Stimulated activated CD8-positive, alpha-beta memory T cell treated with anti-CD3 and anti-CD28 coated beads, Interleukin-12 subunit alpha, Interleukin-12 subunit beta, amount 100 ng/mL, for 24 hours (primary cell): ENCODE measurements around the gene SLC35E3.
"Not testable (repeated sequence)": the region's sequence is repeated elsewhere in the genome, so short reads cannot be mapped to it uniquely, and the experiment has no call there.

Experiments used
- DNase-seq: peaks from one replicate; pipeline ENCODE4 v3.0.0-alpha.2; 2020; ENCODE audit errors: extremely low read depth

SLC35E3 gene

DNA sequence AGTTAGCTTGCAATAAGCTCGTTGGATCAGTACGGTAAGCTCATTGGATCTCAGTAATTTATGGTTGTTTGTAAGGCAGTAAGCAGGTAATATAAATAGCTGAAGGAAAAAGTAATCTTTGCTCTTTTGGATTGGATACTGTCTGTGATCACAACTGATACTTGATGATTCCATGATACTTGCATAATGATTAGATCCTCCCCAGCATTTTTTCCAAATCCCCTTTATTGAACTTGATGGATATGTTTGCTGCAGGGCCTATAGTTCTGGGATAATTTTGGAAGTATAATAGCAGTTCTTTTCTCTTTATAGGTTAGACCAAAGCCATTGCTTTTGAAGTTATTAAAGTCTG lies 67.2 kb downstream of the SLC35E3 start:
- DNase-seq, result no peak

DNA sequence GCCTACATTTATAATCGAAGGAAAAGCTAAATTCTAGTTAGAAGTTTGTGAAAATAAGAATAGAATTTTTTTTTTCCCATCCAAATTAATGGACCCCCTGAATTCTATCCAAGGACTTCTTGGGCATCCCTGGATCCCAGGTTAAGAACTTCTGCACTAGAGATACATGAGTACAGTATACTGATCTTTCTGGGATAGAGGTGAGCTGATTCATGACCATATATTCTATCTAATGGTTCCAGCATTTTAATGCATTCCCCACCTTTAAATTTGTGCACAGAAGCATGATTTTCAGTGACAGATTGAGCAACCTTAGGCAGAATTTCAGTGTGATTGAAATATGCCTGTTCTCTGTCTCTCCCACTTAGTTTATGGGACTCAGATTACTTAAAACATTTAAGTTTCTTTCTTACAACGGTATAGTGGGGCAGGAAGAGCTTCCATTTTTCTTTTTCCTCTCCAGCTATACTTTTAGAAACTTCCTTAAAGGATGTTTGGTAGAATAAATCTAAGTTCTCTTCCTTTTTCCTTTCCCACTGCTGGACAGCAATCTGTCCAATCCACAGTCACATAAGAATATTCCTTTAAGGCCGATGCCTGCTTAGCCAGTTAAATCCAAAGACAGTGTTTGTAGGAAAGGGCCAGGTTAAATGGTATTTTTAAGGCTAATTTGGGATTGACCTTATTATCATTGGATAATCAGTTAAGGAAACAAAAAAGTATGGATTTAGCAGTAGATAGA lies 68.7 kb downstream of the SLC35E3 start:
- DNase-seq, result no peak

DNA sequence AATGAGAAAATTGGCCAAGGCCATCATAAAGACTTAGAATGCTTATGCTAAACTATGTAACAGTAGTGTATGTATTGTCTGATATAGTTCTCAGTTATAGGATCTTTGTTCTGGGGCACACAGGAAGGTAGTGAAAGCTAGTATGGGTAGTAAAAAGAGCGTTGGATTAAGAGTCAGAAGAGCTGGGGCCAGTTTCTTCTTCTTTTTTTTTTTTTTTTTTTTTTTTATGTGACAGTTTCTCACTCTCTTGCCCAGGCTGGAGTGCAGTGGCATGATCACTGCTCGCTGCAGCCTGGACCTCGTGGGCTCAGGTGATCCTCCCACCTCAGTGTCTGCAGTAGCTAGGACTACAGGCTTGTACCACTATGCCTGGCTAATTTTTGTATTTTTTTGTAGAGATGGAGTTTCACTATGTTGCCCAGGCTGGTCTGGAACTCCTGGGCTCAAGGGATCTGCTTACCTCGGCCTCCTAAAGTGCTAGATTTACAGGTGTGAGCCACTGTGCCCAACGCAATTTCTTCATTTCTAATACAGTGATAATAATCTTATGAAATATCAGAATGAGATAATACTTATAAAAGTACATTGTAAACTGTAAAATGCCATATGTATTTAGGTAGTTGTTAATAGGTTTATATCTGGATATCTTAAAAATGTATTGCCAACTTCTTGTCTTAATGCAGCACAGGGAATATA lies 69.4 kb downstream of the SLC35E3 start:
- no peak for DNase-seq

DNA sequence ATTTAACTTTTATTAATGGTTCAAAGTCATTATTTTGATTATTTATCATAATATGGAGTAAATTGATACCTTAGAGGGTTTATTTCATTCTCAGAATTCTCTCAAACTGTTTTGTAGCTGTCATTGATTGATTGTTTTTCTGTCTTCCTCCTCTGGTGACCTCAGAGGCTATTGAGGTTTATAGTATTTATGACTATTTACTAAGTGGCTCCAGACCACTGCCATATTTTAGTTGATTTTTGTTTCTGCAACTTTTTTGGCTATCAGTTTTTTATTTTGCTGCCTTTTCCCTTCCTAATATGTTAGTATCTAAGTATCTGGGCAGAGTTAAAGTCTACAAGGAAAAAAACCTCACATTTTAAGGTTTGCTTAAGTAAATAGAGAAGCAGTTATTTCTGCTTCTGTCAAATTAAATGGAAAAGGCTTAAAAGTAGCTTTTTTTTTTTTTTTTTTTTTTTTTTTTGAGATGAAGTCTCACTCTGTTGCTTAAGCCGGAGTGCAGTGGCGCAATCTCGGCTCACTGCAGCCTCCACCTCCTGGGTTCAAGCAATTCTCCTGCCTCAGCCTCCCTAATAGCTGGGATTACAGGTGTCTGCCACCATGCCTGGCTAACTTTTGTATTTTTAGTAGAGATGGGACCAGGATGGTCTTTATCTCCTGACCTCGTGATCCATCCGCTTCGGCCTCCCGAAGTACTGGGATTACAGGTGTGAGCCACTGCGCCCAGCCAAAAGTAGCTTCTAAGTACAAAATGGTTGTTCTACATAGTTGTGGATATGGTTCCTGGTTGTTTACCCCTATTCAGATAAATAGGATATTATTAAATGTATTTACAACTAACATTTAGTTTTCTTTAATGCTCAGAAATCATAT lies 70.2 kb downstream of the SLC35E3 start:
- DNase-seq, result no peak

DNA sequence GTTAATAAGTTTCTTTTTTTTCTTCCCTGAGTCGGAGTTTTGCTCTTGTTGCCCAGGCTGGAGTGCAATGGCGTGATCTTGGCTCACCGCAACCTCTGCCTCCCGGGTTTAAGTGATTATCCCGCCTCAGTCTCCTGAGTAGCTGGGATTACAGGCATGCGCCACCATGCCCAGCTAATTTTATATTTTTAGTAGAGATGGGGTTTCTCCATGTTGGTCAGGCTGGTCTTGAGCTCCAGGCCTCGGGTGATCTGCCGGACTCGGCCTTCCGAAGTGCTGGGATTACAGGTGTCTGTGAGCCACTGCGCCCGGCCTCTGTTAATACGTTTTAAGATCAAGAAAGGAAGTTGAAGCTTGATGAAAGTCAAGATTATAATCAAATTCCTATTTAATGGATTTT lies 73.5 kb downstream of the SLC35E3 start:
- not testable (repeated sequence) for DNase-seq

DNA sequence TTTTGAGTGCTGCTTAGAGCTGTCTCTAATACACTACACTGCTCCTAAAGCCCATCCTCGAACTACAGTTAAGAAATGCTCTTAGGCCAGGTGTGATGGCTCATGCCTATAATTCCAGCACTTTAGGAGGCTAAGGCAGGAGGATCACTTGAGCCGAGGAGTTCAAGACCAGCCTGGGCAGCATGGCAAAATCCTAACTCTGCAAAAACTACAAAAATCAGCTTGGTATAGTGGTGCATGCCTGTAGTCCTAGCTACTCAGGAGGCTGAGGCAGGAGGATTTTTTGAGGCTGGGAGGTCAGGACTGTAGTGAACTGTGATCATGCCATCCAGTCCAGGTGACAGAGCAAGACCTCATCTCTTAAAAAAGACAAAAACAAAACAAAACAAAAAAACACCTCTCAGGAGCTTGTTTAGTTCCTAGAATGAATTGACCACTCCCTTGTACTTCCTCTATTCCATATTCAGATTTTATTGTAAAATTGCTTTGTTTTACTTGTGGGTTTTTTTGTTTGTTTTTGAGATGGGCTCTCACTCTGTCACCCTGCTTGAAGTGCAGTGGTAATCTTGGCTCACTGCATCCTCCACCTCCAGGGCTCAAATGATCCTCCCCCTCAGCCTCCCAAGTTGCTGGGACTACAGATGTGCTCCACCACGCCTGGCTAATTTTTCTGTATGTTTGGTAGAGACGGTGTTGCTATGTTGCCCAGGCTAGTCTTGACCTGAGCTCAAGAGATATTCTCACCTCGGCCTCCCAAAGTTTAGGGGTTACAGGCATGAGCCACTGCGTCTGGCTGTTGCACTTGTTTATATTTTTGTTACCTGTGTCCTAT lies 75.6 kb downstream of the SLC35E3 start:
- no peak for DNase-seq

DNA sequence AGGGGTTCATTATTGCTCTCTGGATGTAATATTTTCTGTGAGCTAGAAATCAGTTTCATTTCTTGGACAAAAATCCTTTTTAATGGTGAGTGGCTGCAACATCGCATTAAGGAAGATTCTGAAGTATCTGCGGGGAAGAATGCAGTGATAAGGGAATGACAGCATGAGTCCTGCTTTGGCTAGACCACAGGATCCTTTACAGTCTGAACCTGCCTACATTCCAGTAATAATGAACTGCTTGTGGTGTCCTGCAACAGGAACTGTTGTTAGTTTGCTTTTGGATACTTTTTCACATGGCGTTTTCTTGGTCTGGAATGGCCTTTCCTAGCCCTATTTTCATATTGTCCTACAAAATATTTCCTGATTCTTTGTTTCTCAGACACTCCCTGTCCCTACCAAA lies 77.7 kb downstream of the SLC35E3 start:
- no peak for DNase-seq

DNA sequence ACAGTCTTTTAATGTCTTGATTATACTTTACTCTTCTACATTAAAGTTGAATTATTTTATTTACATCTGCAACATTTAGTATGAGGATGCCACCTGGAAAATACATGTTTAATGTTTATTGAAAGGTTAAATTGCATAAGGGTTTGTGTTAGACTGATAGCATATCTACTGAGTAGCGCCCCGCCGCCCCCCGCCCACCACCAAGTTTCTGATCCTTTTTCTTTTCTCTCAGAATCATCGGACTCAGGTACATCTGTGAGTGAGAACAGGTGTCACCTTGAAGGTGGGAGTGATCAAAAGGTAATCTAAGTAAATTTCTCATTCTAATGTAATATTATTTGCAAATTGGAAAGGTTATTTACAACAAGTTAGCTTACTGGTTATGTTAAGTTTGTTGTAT lies 78.2 kb downstream of the SLC35E3 start:
- DNase-seq, result no peak

DNA sequence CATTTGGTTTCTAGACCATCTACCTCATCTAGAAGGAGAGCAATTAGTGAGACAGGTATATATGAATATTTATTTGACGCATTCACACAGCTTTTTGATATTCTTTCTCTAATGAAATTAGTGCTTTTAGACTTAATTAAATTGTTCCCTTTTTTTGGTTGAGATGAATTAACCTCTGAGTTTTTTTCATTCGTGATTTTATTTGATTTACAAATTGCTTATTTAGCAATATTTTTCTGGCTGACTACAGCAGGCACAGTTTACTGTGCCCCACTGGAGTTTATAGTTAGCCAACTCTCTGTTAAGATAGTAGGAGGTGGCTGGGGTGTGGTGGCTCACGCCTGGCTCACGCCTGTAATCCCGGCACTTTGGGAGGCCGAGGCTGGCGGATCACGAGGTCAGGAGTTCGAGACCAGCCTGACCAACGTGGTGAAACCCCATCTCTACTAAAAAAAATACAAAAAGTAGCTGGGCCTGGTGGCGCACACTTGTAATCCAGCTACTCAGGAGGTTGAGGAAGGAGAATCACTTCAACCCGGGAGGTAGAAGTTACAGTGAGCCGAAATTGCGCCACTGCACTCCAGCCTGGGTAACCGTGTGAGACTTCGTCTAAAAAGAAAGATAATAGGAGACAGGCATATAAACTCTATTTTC lies 78.7 kb downstream of the SLC35E3 start:
- DNase-seq, result no peak

DNA sequence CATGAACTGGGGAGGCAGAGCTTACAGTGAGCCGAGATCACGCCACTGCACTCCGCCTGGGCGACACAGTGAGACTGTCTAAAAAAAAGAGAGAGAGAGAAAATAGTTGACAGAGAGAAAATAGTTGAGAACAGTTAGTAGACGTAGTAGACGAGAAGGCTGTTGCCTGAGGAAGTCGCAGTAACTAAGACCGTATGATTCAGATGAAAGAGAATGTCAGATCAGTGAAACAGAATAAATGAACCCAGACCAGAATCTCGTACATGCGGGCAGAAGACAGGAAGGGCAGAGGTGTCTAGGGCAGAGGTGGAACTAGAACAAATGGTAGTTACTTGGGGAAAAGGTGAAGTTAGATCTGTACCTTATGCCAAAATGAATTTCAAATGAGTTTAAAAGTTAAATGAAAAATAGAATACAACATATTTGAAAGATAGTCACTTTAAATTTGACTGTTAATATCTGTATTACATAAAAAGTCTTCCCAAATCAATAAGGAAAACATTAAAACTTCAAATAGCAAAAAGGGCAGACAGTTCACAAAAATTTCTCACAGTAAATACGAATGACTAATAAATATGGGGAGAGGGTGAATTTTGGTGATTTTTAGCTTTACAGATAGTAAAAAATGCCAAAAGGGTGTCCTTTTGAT lies 79.7 kb downstream of the SLC35E3 start:
- DNase-seq, result no peak

DNA sequence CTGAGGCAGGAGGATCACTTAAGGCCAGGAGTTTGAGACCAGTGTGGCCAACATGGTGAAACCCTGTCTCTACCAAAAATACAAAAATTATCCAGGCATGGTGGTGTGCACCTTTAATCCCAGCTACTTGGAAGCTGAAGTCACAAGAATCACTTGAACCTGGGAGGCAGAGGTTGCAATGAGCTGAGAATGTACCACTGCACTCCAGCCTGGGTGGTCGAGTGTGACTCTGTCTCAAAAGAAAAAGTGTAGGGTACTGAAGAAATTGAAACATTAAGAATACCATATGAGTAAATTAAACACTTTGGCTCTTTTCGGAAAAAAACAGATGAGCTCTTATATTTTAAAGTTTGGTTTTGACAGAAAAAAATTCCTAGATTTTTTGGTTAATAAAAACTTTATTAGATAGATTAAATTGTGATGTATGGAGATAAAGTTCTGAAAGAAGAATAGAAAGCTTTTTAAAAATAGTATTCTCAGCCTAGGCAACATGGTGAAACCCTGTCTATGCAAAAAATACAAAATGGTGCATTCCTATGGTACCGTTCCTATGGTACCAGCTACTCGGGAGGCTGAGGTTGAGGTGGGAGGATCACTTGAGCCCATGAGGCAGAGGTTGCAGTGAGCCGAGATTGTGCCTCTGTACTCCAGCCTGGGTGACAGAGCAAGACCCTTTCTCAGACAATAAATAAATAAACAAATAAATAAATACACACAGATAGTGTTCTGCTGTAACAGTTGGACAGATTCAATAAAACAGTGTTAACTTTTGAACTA lies 82.1 kb downstream of the SLC35E3 start:
- DNase-seq, result no peak

DNA sequence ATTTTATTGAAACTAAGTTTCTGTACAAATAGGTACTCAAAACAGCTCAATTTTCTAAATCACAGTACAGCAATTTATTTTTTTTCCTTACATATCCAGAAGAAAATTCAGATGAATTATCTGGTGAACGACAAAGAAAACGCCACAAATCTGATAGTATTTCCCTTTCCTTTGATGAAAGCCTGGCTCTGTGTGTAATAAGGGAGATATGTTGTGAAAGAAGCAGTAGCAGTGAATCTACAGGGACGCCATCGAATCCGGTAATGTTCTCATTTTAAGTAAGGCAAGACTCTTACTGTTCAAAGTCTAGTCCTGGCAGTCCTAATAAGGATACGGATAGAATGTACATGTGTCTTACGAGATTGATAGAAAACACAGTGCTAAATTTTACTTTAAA lies 82.7 kb downstream of the SLC35E3 start:
- no peak for DNase-seq
